Gastroesophageal sphincter (tissue), 3 donors: ENCODE data around the gene ALOX12B.

Source experiments
- EP300 ChIP-seq: sonication (generic); formaldehyde crosslinking; IDR thresholded peaks from one replicate; pipeline ENCODE4 v1.6.1; 2017; ENCODE audit warnings: antibody characterized with exemption, mild to moderate bottlenecking
- POLR2A ChIP-seq, 2 donors: fragments of 450-650 bp; IDR thresholded peaks; one replicate each; pipeline ENCODE4 v1.6.1; 2017; ENCODE audit warnings: antibody characterized with exemption in 2 of 2, mild to moderate bottlenecking in 2 of 2, moderate library complexity in 1 of 2
- POLR2AphosphoS5 ChIP-seq: sonication (generic); formaldehyde crosslinking; IDR thresholded peaks from one replicate; pipeline ENCODE4 v1.6.1; 2017; ENCODE audit warnings: antibody characterized with exemption
- TF ChIP-seq, protein P1 (sequence below), 4 experiments: fragments of 200-600 bp in 2 of 4; fragments of 450-650 bp in 2 of 4; sonication (generic) in 1 of 4; IDR thresholded peaks; one replicate each; pipeline ENCODE4 v1.5.1; 2017 to 2019; ENCODE audit warnings: antibody characterized with exemption in 4 of 4, mild to moderate bottlenecking in 2 of 4, moderate library complexity in 2 of 4

DNA sequence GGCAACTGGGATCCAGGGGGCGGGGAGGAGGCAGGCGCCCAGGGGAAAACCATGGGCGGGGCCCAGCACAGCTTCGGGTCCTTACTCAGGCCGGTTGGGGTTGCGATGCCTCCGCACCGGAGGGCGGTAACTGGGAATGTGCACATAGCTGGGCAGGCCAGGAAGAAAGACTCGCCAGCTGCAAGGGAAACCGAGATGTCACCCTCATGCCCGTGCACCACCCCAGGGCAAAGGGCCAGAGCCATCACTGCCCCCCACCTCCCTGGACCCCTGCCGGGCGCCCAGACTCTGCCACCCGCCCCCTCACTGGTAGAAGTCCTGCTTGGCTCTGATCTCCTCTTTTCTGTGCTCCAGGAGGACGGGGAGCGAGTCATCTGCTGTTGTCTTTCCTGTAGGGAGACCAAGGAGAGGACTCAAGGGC lies 6.7 kb downstream of the ALOX12B start:
- TF ChIP-seq, protein P1, sequence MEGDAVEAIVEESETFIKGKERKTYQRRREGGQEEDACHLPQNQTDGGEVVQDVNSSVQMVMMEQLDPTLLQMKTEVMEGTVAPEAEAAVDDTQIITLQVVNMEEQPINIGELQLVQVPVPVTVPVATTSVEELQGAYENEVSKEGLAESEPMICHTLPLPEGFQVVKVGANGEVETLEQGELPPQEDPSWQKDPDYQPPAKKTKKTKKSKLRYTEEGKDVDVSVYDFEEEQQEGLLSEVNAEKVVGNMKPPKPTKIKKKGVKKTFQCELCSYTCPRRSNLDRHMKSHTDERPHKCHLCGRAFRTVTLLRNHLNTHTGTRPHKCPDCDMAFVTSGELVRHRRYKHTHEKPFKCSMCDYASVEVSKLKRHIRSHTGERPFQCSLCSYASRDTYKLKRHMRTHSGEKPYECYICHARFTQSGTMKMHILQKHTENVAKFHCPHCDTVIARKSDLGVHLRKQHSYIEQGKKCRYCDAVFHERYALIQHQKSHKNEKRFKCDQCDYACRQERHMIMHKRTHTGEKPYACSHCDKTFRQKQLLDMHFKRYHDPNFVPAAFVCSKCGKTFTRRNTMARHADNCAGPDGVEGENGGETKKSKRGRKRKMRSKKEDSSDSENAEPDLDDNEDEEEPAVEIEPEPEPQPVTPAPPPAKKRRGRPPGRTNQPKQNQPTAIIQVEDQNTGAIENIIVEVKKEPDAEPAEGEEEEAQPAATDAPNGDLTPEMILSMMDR (IDR thresholded peaks at IDR 0.05): no peak
- TF ChIP-seq POLR2A (IDR thresholded peaks at IDR 0.05): no peak
- no peak for TF ChIP-seq POLR2AphosphoS5
- TF ChIP-seq EP300: no peak
